HG03196 (cell line): Measurements from ENCODE around the gene CTH.
A peak's percentile ranks its signal among the peaks of the same experiment; 100 is the strongest.
"Not testable (repeated sequence)": the region's sequence is repeated elsewhere in the genome, so short reads cannot be mapped to it uniquely, and the experiment has no call there.

ENCODE experiments used
- ATAC-seq: cut with Tn5 transposase; IDR thresholded peaks from one replicate; pipeline ENCODE4 v1.9.1; 2021; ENCODE audit not compliant: unreplicated experiment

Gene CTH

DNA sequence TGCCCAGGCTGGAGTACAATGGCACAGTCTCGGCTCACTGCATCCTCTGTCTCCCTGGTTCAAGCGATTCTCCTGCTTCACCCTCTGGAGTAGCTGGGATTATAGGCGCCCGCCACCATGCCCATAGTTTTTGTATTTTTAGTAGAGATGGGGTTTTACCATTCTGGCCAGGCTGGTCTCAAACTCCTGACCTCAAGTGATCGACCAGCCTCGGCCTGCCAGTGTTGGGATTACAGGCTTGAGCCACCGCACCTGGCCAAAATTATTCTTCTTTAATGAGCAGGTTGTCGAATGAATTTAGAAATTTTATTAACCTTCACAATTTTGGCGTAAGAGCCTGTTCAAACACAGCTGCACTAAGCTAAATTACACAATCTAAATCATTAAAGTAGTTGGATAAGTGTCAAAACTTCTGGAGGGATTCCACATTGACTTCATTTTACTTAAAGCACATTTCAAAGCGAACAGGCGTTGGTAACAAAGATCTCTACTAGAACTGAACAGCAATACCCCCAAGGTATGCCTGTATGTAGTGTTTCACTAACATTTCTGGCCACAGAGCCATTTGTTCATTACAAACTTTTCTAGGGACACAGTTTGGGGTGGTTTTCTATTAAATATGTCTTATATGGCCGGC, 5.2 kb upstream of the CTH start:
- no peak for ATAC-seq

DNA sequence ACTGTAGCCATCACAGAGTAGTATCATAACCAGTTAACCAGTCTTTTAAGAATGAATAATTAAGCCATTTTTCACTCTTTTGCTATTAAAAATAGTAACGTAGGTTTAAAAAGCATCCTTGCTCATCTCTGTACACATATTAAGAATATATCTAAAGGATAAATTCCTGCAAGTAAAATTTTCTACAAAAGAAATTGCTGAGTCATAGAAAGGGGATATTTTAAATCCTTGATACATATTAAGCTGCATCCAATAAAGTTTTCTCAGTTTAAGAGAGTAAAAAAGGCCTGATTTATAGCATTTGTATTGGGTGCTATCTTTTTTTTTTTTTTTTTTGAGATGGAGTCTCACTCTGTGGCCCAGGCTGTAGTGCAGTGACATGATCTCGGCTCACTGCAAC, 1.9 kb upstream of the CTH start:
- no peak for ATAC-seq

DNA sequence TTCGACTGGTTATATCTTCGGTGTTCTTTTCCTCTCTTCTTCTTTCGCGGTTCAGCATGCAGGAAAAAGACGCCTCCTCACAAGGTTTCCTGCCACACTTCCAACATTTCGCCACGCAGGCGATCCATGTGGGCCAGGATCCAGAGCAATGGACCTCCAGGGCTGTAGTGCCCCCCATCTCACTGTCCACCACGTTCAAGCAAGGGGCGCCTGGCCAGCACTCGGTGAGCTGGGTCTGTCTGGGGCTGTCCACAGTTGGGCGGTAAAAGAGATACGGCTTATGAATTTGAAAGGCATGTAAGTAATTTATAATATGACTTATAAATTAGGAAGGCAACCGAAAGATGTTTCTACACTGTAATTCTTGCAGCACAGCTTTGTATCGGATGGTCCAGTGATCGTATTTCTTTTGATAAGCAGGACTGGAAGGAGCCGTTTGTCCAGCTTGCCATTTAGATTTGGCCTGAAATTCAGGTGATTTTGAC, 334 bp downstream of the CTH start:
- peak; percentile 5 for ATAC-seq

GRCh38 chr1:70415882-70416281, 4.8 kb downstream of the CTH start:
- no peak for ATAC-seq

GRCh38 chr1:70418973-70419734, 8.1 kb downstream of the CTH start:
- not testable (repeated sequence) for ATAC-seq

- ATAC-seq: no peak
Observed at GRCh38 chr1:70420320-70420719, 9.3 kb downstream of the CTH start.

GRCh38 chr1:70426154-70427131, 15.4 kb downstream of the CTH start:
- ATAC-seq: no peak

DNA sequence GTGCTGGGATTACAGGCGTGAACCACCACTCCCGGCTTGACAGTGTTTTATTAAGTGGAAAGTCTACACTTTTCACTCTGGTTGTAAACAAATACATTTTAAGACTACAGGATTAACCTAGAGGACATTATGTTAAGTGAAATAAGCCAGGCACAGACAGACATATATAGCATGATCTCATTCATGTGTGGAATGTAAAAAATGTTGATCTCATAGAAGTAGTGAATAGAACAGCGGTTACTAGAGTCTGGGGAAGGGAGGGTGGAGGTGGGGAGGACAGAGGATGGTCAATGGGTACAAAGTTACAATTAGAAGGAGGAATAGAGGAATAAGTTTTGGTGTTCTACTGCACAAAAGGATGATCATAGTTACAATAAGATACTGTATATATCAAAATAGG, 16.9 kb downstream of the CTH start:
- ATAC-seq: no peak

- ATAC-seq: no peak
Observed at GRCh38 chr1:70429219-70429618, 18.2 kb downstream of the CTH start.

DNA sequence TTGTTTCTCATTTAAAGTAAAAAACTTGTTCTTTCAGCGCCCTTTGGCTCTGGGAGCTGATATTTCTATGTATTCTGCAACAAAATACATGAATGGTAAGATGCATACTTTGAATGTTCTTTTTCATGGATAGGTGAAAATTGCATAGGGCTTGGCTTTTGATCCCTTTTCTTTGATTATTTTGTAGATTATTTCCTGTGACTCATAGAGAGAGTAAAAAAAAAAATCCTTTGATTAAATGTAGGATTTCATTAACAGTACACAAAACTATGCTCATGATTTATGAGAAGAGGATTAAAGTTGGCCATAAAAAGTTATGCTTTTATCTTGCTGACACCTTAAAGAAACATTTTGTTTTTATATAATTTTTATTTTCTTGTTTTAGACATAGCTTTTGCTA, 18.7 kb downstream of the CTH start:
- ATAC-seq: no peak

DNA sequence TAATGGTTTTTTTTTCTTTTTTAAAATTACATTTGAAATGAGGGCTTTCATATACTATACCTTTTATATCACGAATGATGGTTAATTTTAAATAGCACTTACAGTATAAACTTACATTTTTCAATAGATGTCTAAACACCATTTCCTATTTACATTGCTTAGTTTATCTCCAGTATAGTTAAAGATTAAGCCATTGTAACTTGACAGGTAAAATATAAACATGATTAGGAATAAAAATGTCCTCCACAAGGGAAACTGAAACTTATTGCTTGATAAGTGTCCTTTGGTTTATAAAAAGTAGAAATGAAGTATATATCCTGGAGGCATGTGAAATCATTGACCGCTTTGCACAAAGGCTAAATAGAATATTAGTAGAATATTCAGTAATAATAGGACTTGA, 20.2 kb downstream of the CTH start:
- ATAC-seq: no peak

DNA sequence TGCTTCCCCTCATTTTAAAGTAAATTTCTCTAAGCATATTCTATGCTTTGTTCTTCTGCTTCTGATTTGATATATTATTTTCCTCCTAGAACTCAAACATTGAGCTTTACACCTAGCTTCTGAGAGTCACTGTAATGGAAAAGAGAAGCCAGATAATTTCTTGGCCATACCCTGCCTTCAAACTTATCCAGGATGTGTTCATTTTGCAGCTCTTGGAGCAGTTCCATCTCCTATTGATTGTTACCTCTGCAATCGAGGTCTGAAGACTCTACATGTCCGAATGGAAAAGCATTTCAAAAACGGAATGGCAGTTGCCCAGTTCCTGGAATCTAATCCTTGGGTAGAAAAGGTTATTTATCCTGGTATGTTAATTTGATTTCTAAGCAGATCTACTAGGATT, 20.8 kb downstream of the CTH start:
- no peak for ATAC-seq

GRCh38 chr1:70434253-70434859, 23.3 kb downstream of the CTH start:
- ATAC-seq: no peak

DNA sequence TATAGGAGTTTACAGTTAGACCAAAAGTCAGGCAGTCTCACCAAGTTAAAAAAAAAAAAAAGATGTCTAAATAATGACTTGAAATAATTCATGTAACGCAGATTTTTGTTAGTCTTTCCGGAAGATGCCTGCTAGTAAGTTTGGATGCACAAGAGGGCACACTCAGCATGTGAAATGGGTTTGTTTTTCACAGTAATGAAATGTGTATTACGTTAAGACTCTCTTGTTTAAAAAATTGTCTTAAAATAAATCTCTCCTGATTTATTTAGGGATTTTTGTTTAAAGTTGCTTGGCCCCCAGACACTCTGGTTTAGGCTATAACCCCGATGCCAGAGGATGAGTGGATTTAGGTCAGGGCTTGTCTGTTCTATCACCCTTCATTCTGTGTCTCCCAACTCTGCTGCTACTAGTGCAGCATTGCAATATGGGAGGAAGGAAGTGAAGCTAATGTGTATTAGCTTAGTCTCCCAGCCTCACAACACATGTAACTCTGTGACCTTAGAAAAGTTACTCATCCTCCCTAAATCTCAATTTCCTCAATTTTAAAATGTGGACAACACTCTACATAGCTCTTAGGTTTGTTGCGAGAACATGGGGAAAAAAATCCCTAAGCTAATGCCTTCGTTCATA, 25.7 kb downstream of the CTH start:
- no peak for ATAC-seq

DNA sequence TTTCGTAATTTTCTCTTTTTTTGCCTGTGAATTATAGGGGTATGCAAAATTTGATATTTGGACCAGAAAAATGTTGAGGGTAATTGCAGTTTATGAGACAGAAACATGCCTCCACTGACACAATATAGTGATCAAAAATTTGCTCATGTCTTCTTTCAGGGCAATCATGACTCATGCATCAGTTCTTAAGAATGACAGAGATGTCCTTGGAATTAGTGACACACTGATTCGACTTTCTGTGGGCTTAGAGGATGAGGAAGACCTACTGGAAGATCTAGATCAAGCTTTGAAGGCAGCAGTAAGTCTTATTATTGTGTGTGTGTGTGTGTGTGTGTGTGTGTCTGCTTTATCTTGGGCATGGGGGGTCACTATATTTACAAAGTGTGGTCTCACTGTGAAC, 27.5 kb downstream of the CTH start:
- ATAC-seq: no peak

- no peak for ATAC-seq
Observed at GRCh38 chr1:70440642-70441391, 29.7 kb downstream of the CTH start.

DNA sequence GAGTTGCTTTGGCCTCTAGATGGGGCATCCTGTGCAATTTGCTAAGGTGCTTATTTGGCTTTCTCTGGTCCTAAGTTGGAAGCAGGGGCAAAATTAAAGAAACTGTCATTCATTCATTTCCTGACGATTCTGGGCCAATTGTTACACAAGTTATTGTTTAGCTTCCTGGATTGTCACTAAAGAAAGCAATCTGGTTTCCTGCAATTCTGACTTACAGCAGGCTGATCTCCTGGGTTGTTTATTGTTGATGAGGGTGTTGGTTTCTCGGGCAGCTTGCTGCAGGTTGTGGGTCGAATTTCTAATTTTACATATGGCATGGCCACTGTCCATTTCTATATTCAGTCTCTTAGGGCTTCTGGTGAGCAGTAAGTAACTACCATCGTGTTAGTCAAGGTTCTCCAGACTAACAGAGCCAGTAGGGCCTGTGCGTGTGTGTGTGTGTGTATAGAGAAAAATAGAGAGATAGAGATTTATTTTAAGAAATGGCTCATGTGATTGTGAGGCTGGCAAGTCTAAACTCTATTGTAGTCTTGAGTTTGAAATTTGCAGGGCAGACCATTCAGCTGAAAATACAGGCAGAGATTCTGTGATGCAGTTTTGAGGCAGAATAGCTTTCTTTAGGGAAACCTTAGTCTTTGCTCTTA, 30.4 kb downstream of the CTH start:
- no peak for ATAC-seq

DNA sequence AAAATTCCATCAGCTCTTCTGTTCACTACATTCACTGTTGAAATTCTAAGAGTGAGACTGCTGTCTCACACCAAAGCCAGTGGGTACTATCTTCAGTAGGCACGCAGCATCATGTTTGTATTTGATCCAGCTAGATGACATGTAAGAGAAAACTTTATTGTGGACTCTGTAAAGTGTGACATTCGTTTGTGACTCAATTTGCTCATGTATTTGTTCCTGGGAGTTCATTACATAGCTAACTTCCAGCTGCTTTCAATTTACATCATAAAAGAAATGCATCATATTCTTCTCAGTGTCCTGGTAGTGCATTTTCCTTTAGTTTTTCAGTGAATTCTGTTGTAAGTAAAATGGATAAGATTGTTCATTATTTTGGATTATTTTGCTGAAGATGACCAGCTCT, 31.4 kb downstream of the CTH start:
- ATAC-seq: no peak

DNA sequence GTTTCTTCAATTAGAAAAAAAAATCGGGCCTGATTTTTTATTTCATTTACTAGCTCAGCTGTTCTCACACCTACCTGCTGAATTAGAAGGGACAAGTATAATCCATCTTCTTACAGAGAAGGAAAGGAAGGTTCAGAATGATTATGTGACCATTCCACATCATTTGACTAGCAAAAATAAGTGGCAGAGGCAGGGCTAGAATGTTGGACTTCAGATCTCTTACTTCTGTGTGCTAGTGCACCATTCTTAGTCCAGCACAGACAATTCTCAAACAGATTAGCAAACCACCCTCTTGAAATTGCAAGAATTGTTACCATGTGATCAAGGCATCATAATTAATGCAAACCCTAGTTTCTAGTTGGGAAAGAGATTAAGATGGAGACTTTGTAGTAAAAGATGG, 32.7 kb downstream of the CTH start:
- no peak for ATAC-seq
